GM18951 (cell line): ENCODE data around the gene SAT2.
"Not testable (repeated sequence)": the region's sequence is repeated elsewhere in the genome, so short reads cannot be mapped to it uniquely, and the experiment has no call there.

Source experiments
- POLR2A ChIP-seq: IDR thresholded peaks from 4 replicates; pipeline ENCODE4 v1.6.1; 2011; ENCODE audit warnings: mild to moderate bottlenecking; ENCODE audit not compliant: insufficient read length, insufficient read depth; ENCODE audit errors: extremely low read depth
- in situ Hi-C: fragments of 300-500 bp; cut with MboI; formaldehyde crosslinking; loops from one replicate; pipeline ENCODE4 v1.12.0; 2022; ENCODE audit warnings: low sequenced_read_pairs, mixed read lengths, inconsistent platforms; ENCODE audit not compliant: unreplicated experiment

The SAT2 gene

DNA sequence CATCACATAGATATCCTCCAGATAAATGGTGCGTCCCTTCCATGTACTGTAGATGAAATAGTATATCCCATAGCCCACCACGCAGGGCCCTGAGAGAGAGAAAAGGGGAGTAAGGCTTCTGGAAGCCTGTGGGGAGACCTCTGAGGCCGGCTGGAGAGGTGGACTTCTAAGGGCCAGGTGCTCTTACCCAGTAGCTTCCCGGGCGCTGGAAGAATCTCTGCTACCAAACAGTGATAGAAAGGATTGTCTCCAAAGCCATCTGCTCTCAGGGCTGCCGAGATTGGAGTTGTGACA lies 718 bp downstream of the SAT2 start:
- in situ Hi-C loops, result no loop called here
- no peak for TF ChIP-seq POLR2A

GRCh38 chr17:7626307-7626706 lies 1.3 kb downstream of the SAT2 start:
- in situ Hi-C loops, result no loop called here
- TF ChIP-seq POLR2A, result no peak

DNA sequence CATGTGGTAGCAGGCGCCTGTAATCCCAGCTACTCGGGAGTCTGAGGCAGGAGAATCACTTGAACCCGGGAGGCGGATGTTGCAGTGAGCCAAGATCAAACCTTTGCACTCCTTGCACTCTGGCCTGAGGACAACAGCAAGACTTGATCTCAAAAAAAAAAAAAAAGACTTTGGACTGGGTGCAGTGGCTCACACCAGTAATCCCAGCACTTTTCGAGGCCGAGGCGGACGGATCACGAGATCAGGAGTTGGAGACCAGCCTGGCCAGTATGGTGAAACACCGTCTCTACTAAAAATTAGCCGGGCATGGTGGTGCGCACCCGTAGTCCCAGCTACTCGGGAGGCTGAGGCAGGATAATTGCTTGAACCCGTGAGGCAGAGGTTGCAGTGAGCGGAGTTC lies 1.9 kb downstream of the SAT2 start:
- in situ Hi-C loops, result not testable (repeated sequence)

DNA sequence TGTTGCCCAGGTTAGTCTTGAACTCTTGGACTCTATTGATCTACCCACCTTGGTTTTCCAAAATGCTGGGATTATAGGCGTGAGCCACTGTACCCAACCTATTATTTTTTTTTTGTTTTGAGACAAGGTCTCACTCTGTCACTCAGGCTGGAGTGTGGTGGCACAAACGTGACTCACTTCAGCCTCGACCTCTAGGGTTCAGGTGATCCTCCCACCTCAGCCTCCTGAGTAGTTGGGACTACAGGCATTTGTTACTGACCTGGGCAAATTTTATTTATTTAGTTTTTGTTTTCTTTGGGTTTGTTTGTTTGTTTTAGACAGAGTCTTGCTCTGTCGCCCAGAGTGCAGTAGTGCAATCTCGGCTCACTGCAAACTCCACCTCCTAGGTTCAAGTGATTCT lies 4.0 kb downstream of the SAT2 start:
- in situ Hi-C loops, result no loop called here
- TF ChIP-seq POLR2A, result no peak

DNA sequence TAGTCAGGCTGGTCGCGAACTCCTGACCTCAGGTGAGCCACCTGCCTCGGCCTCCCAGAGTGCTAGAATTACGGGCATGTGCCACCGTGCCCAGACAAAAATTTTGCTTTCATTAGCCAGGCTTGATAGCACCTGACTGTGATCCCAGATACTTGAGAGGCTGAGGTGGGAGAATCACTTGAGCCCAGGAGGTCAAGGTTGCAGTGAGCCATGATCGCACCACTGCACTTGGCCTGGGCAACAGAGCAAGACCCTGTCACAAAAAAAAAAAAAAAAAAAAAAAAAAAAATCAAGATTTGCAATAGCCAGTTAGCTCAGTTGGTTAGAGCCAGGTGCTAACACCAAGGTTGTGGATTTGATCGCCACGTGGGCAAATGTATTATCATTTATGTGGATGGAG lies 6.8 kb downstream of the SAT2 start:
- no peak for TF ChIP-seq POLR2A
- in situ Hi-C loops, result no loop called here

DNA sequence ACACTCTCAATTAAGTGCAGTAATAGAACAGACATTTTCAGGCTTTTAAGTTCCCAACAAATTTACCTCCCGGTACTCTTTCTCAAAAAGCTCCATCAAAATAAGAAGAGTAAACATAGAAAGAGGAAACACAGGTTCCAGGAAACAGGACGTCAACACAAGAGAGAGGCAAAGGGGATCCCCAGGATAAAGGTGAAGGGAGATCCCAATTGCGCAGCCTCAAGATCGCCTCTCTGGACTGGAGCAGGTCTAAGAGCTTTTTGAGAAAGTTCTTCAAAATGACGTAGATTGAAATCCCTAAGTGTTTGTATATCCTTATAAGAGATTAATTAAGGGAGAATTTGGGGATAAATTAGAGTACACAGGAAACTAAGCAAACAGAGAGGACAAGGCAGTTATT lies 9.0 kb downstream of the SAT2 start:
- in situ Hi-C loops, result no loop called here
- no peak for TF ChIP-seq POLR2A

GRCh38 chr17:7615265-7615747 lies 12.3 kb downstream of the SAT2 start:
- no peak for TF ChIP-seq POLR2A
- in situ Hi-C loops, result no loop called here

DNA sequence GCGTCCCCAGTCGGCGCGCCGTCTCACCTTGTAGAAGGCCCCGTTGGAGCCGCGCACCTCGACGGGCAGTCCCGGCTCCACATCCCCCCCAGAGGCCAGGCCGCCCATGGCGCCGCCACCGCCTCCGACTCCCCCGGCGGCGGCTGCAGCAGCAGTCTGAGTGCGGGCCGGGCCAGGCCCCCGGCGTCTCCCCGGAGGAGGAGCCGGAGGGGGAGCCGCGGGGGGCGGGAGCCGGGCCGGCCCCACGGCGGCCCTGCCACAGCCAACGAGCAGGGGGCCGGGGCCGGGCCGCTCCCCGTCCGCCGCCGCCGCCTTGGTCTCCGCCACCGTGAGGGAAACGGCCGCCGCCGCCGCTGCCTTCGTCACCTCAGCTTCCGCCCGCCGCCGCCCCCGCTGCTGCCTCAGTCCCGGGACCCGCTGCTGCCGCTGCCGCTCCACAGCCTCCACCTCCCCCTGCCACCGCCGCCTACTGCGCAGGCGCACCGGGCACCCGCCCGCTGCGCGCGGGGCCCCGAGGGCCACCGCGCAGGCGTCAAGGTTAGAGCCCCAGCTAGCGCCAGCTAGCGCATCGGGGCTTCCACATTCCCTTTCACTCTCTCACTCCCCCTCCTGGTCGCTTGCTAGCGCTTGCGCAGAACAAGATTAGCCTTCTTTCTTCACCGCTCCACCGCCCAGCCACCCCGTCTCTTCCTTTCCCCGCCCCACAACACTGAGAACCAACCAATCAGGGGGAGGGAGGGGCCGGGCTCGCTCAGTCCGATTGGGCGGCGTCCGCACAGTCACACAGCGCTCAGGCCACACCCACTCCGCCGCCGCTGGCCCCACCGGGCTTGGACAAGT lies 13.0 kb downstream of the SAT2 start, which contains the start of gene FXR2:
FXR2 (minus strand) TSS at position 473 of the 840 bp plus-strand sequence; CDS start at position 108, 365 bp downstream.
- in situ Hi-C loops, result no loop called here

GRCh38 chr17:7613769-7614424 lies 13.7 kb downstream of the SAT2 start:
- no peak for TF ChIP-seq POLR2A
- in situ Hi-C loops, result no loop called here

More for the DNA sequence above, 13.0 kb downstream of the SAT2 start, which contains the start of gene FXR2:
- TF ChIP-seq POLR2A, result peak; percentile 77

DNA sequence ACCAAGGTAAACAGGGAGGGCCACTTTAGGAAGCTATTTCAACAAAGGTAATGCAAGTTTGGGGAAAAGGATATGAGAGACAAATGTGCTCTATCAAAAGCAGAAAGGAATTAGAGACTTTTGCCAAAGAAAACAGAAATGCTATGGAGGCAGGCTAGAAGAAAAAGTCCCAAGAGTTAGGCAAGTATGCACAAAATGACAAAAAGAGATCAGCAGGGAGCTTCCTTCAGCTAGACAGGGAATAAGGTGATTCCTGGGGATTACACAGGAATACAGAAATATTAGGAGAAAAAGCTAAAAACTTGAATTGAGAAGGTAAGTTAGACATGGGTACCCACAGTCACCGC lies 15.4 kb downstream of the SAT2 start:
- in situ Hi-C loops, result no loop called here

DNA sequence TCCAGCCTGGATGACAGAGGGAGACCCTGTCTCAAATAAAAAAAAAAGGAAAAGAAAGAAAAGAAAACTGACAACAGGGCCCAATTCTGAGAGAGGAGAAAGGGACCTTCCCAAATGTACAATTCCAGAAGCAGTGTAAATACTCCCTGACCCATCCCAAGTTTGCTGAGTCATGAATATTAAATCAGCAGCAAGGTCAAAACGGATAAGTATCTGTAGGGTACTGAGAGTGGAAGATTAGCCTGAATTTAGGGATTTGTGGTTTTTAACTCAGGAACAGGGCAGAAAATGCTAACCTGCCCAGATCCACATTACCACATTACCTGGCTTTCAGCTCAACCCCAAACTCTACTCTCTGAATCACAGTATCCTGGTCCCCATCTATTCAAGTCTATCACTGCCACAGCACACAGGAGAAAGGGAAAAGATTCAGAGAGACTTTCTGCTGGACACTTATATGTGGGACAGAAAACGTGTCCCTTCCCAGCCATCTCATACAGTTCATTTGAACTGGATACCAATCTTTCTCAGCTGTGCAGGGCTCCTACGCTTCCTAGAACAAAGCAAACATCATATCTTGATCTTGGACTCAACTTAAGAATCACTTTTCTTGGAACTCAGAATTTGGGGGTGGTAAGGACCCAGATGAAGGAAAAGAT lies 15.9 kb downstream of the SAT2 start:
- in situ Hi-C loops, result no loop called here
- no peak for TF ChIP-seq POLR2A

More for the DNA sequence above, 15.4 kb downstream of the SAT2 start:
- no peak for TF ChIP-seq POLR2A

GRCh38 chr17:7610641-7611040 lies 17.0 kb downstream of the SAT2 start:
- in situ Hi-C loops, result no loop called here
- no peak for TF ChIP-seq POLR2A

DNA sequence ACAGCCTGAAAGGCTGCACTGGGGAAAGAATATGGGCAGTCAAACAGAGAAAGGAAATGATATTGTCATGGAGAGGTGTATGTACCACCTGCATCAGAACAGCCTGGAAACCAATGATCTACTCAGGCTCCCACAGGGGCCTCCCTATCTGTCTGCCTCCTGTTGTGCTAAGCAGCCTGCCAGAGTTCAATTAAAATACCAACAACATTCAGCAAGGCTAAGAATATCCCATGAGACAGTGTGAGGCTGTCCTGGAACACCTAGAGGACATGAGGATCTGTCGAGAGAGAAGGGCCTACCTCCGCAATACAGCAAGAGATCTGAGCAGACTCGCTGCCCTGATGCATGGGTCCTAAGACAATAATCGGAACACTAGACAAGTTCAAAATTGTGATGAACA lies 21.3 kb downstream of the SAT2 start:
- no peak for TF ChIP-seq POLR2A
- in situ Hi-C loops, result no loop called here

DNA sequence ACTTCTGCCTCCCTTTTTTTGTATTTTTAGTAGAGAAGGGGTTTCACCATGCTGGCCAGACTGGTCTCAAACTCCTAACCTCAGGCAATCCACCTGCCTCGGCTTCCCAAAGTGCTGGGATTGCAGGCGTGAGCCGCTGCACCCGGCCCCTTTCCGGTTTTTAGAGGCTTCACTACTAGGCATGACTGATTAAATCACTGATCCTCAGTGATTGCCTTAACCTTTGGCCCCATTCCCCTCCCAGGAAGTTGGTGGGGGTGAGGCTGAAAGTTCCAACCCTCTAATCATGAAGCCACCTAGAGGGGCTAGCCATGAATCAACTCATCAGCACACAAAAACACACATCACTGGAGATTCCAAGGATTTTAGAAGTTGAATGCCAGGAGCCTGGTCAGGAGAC lies 30.1 kb downstream of the SAT2 start:
- in situ Hi-C loops, result not testable (repeated sequence)
